H9 (cell line): ENCODE results near the gene EPB41L4A. TPM values are rescaled to one million over a fixed set of nuclear protein-coding genes. Genes with fewer than 3 reads are reported as not detected.

Source experiments
- DNase-seq: peaks from one replicate; pipeline ENCODE4 v3.0.0-alpha.2; 2017
- H2AFZ ChIP-seq: one replicate; pipeline ENCODE4 v1.6.1; 2013; ENCODE audit warnings: mild to moderate bottlenecking, low read length, control low read depth, moderate library complexity
- H2AK5ac ChIP-seq: 2 replicates; pipeline ENCODE4 v1.6.1; 2013; ENCODE audit warnings: low read length, control low read depth, mixed read lengths; ENCODE audit not compliant: insufficient read length
- H2BK120ac ChIP-seq: one replicate; pipeline ENCODE4 v1.6.1; 2013; ENCODE audit warnings: low read depth, mild to moderate bottlenecking, low read length, control low read depth, inconsistent platforms; ENCODE audit not compliant: poor library complexity, severe bottlenecking
- H2BK12ac ChIP-seq: 2 replicates; pipeline ENCODE4 v1.6.1; 2013; ENCODE audit warnings: low read length, control low read depth, mixed read lengths, low read depth; ENCODE audit not compliant: insufficient read length
- H2BK15ac ChIP-seq: 2 replicates; pipeline ENCODE4 v1.6.1; 2013; ENCODE audit warnings: low read depth, low read length, control low read depth
- H2BK20ac ChIP-seq: one replicate; pipeline ENCODE4 v1.6.1; 2013; ENCODE audit warnings: low read depth, mild to moderate bottlenecking, low read length, control low read depth, inconsistent platforms; ENCODE audit not compliant: poor library complexity, severe bottlenecking
- H2BK5ac ChIP-seq: 2 replicates; pipeline ENCODE4 v1.6.1; 2013; ENCODE audit warnings: low read length, control low read depth, mixed read lengths; ENCODE audit not compliant: insufficient read length
- H3K14ac ChIP-seq: 2 replicates; pipeline ENCODE4 v1.6.1; 2013; ENCODE audit warnings: low read length, control low read depth; ENCODE audit not compliant: insufficient read depth
- H3K18ac ChIP-seq: 2 replicates; pipeline ENCODE4 v1.6.1; 2013; ENCODE audit warnings: low read depth, mild to moderate bottlenecking, mixed read lengths, low read length, control low read depth; ENCODE audit not compliant: insufficient read length
- H3K23ac ChIP-seq: 2 replicates; pipeline ENCODE4 v1.6.1; 2013; ENCODE audit warnings: low read length, control low read depth, mixed read lengths, low read depth; ENCODE audit not compliant: insufficient read length
- H3K23me2 ChIP-seq: 2 replicates; pipeline ENCODE4 v1.6.1; 2013; ENCODE audit warnings: low read depth, mild to moderate bottlenecking, mixed read lengths, low read length, control low read depth; ENCODE audit not compliant: insufficient read length, poor library complexity, severe bottlenecking
- H3K27ac ChIP-seq: 2 replicates; pipeline ENCODE4 v1.5.1; 2013; ENCODE audit warnings: low read length, control low read depth, mixed read lengths, low read depth; ENCODE audit not compliant: insufficient read length
- H3K27me3 ChIP-seq: 2 replicates; pipeline ENCODE4 v1.6.1; 2013; ENCODE audit warnings: low read length, control low read depth, inconsistent platforms; ENCODE audit not compliant: insufficient read depth
- H3K4ac ChIP-seq: 2 replicates; pipeline ENCODE4 v1.6.1; 2013; ENCODE audit warnings: low read depth, mild to moderate bottlenecking, control low read depth, inconsistent platforms, low read length, moderate library complexity
- H3K4me1 ChIP-seq: 2 replicates; pipeline ENCODE4 v1.6.1; 2013; ENCODE audit warnings: low read length, control low read depth, inconsistent platforms; ENCODE audit not compliant: insufficient read depth
- H3K4me2 ChIP-seq: 2 replicates; pipeline ENCODE4 v1.6.1; 2013; ENCODE audit warnings: low read length, control low read depth, mixed read lengths; ENCODE audit not compliant: insufficient read length, insufficient read depth
- H3K56ac ChIP-seq: 2 replicates; pipeline ENCODE4 v1.6.1; 2013; ENCODE audit warnings: low read depth, mild to moderate bottlenecking, mixed read lengths, low read length, control low read depth; ENCODE audit not compliant: insufficient read length
- H3K79me1 ChIP-seq: 2 replicates; pipeline ENCODE4 v1.6.1; 2013; ENCODE audit warnings: low read depth, mild to moderate bottlenecking, moderate library complexity, low read length, control low read depth, inconsistent platforms; ENCODE audit not compliant: insufficient read depth, poor library complexity, severe bottlenecking
- H3K79me2 ChIP-seq: 2 replicates; pipeline ENCODE4 v1.6.1; 2013; ENCODE audit warnings: low read length, control low read depth, inconsistent platforms; ENCODE audit not compliant: insufficient read depth
- H3K9ac ChIP-seq: 2 replicates; pipeline ENCODE4 v1.6.1; 2013; ENCODE audit warnings: low read length, control low read depth, mixed read lengths; ENCODE audit not compliant: insufficient read length; ENCODE audit errors: extremely low read depth
- H3K9me3 ChIP-seq: one replicate; pipeline ENCODE4 v1.6.1; 2013; ENCODE audit warnings: low read depth, low read length, inconsistent platforms; ENCODE audit not compliant: control insufficient read depth
- H3T11ph ChIP-seq: one replicate; pipeline ENCODE4 v1.6.1; 2013; ENCODE audit warnings: mild to moderate bottlenecking, low read length, control low read depth, inconsistent platforms
- H4K20me1 ChIP-seq: one replicate; pipeline ENCODE4 v1.6.1; 2013; ENCODE audit not compliant: control insufficient read depth, insufficient read length, insufficient read depth
- H4K5ac ChIP-seq: 2 replicates; pipeline ENCODE4 v1.6.1; 2013; ENCODE audit warnings: low read depth, mild to moderate bottlenecking, mixed read lengths, low read length, control low read depth; ENCODE audit not compliant: insufficient read length
- H4K8ac ChIP-seq: replicated peaks from 2 replicates; pipeline ENCODE4 v1.6.1; 2013; ENCODE audit warnings: low read length, control low read depth, mixed read lengths, low read depth; ENCODE audit not compliant: insufficient read length
- H4K91ac ChIP-seq: 2 replicates; pipeline ENCODE4 v1.6.1; 2013; ENCODE audit warnings: low read depth, mild to moderate bottlenecking, moderate library complexity, mixed read lengths, low read length, control low read depth; ENCODE audit not compliant: insufficient read length
- H3K27ac Mint-ChIP-seq, 3 experiments: 2 replicates in 2 of 3; 3 replicates in 1 of 3; pipeline ENCODE4 v1.8.0; 2020 to 2021; ENCODE audit warnings: mixed read lengths in 3 of 3, mild to moderate bottlenecking in 1 of 3, moderate library complexity in 1 of 3
- H3K27me3 Mint-ChIP-seq: 2 replicates; pipeline ENCODE4 v1.8.0; 2021; ENCODE audit warnings: low read depth, mild to moderate bottlenecking, moderate library complexity, mixed read lengths
- H3K36me3 Mint-ChIP-seq, 3 experiments: 2 replicates in 2 of 3; 3 replicates in 1 of 3; pipeline ENCODE4 v1.8.0; 2020 to 2021; ENCODE audit warnings: low read depth in 3 of 3, mixed read lengths in 3 of 3; ENCODE audit not compliant: insufficient read depth in 1 of 3
- H3K4me1 Mint-ChIP-seq, 2 experiments: 2 replicates each; pipeline ENCODE4 v1.8.0; 2020; ENCODE audit warnings: mixed read lengths in 2 of 2
- H3K4me3 Mint-ChIP-seq, 2 experiments: 2 replicates in 1 of 2; 3 replicates in 1 of 2; pipeline ENCODE4 v1.8.0; 2020 to 2021; ENCODE audit warnings: mild to moderate bottlenecking in 2 of 2, mixed read lengths in 2 of 2, moderate library complexity in 1 of 2
- H3K9me3 Mint-ChIP-seq, 2 experiments: 2 replicates in 1 of 2; 3 replicates in 1 of 2; pipeline ENCODE4 v1.8.0; 2020; ENCODE audit warnings: mild to moderate bottlenecking in 2 of 2, mixed read lengths in 2 of 2, moderate library complexity in 1 of 2
- CTCF ChIP-seq: fragments of 200-600 bp; sonication (generic); conservative IDR thresholded peaks from 3 replicates; pipeline ENCODE4 v1.8.0; 2021; ENCODE audit warnings: antibody characterized with exemption, mild to moderate bottlenecking
- WGBS: extraction: QIAGEN DNeasy Blood & Tissue Kit; methylation state at CpG from one replicate; pipeline ENCODE4 v1.1.7; 2013; ENCODE audit warnings: missing lambda C conversion rate, low lambda C conversion rate, mixed read lengths; ENCODE audit not compliant: insufficient read length; ENCODE audit errors: extremely low coverage; 5-methylcytosine and 5-hydroxymethylcytosine counted together
- total RNA-seq: library from RNA; stranded (reverse); gene quantifications from 2 replicates; pipeline ENCODE4 v1.2.1, GENCODE V29; 2021

EPB41L4A gene
- total RNA-seq, 1 experiment from 2014 or later, result 4.9 TPM

DNA sequence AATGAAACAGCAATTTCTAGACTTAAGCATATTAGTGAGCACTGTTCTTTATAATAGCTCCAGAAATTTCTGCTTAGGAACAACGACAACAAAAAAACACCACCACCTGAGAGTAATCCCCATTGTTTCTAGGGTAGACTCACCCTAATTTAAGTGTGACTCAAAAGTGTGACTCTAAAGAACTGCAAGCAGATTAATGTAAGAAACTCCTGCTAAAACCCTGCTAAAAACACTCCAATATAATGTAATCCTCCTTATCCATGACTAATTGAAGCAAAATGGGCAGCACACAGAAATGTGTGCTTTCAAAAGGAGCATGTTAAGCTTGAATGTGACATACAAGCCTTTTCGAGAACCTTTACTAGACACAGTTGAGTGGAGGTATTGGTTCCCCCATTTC is 296.0 kb downstream of the EPB41L4A start:
- Histone ChIP-seq H3K9ac (no peak overlapping the region), H2AFZ (no peak overlapping the region), H3K9me3 (no peaks in the 10 kb centered on the region), H2BK15ac (no peak overlapping the region), H3K23me2 (no peaks in the 10 kb centered on the region), H3T11ph (no peak overlapping the region), H3K14ac (no peak overlapping the region), H4K8ac (no peak overlapping the region), H2BK120ac (no peak overlapping the region), H3K18ac (no peak overlapping the region), H4K5ac (no peak overlapping the region), H3K4me1 (no peaks in the 10 kb centered on the region), H3K27ac (no peak overlapping the region), H3K79me1 (no peaks in the 10 kb centered on the region), H2BK5ac (no peak overlapping the region), H2BK12ac (no peak overlapping the region), H4K91ac (no peak overlapping the region), H3K27me3 (no peaks in the 10 kb centered on the region), H3K4me2 (no peak overlapping the region), H3K56ac (no peak overlapping the region), H2AK5ac (no peak overlapping the region), H3K23ac (no peak overlapping the region), H3K79me2 (no peaks in the 10 kb centered on the region), H4K20me1 (no peaks in the 10 kb centered on the region), H2BK20ac (no peak overlapping the region), H3K4ac (no peak overlapping the region)
- Mint-ChIP-seq H3K4me1 (peaks cover 8% of the 10 kb centered on the region in 2 experiments; a peak in 3 of 4 replicates), H3K4me3 (no peak overlapping the region), H3K36me3 (no peaks in the 10 kb centered on the region), H3K27ac (no peak overlapping the region), H3K27me3 (peaks cover 1% of the 10 kb centered on the region; the same call in 1 of the 2 replicates), H3K9me3 (no peaks in the 10 kb centered on the region)
- no CpG with 5 or more reads among the region's 2 CpGs for WGBS
- TF ChIP-seq CTCF, result no peak
- DNase-seq, result no peak
